HG03439 (cell line): ENCODE results near the gene KPTN.
"Not testable (repeated sequence)": the region's sequence is repeated elsewhere in the genome, so short reads cannot be mapped to it uniquely, and the experiment has no call there.

Experiments
- ATAC-seq: cut with Tn5 transposase; IDR thresholded peaks from one replicate; pipeline ENCODE4 v1.9.1; 2021; ENCODE audit warnings: mild to moderate bottlenecking, moderate library complexity; ENCODE audit not compliant: unreplicated experiment

KPTN gene

GRCh38 chr19:47492571-47493377 lies 8.8 kb upstream of the KPTN start:
- no peak for ATAC-seq

- no peak for ATAC-seq
Observed at GRCh38 chr19:47492137-47492533, 8.1 kb upstream of the KPTN start.

GRCh38 chr19:47491358-47492136 lies 7.5 kb upstream of the KPTN start:
- ATAC-seq: no peak

- ATAC-seq: no peak
Observed at GRCh38 chr19:47490847-47491246, 6.8 kb upstream of the KPTN start.

GRCh38 chr19:47490031-47490430 lies 6.0 kb upstream of the KPTN start:
- ATAC-seq: no peak

- no peak for ATAC-seq
Observed at GRCh38 chr19:47489072-47489914, 5.3 kb upstream of the KPTN start.

- ATAC-seq: no peak
Observed at GRCh38 chr19:47487551-47488515, 3.8 kb upstream of the KPTN start.

GRCh38 chr19:47486900-47487299 lies 2.9 kb upstream of the KPTN start:
- ATAC-seq: no peak

- not testable (repeated sequence) for ATAC-seq
Observed at GRCh38 chr19:47486220-47486619, 2.2 kb upstream of the KPTN start.

GRCh38 chr19:47485210-47485609 lies 1.2 kb upstream of the KPTN start:
- no peak for ATAC-seq

GRCh38 chr19:47483200-47483599 lies 819 bp downstream of the KPTN start:
- ATAC-seq: no peak

GRCh38 chr19:47481460-47482052 lies 2.5 kb downstream of the KPTN start:
- ATAC-seq: no peak

- no peak for ATAC-seq
Observed at GRCh38 chr19:47480658-47481057, 3.4 kb downstream of the KPTN start.

GRCh38 chr19:47479701-47480503 lies 4.1 kb downstream of the KPTN start:
- no peak for ATAC-seq

GRCh38 chr19:47476438-47476972 lies 7.5 kb downstream of the KPTN start:
- ATAC-seq: no peak

- no peak for ATAC-seq
Observed at GRCh38 chr19:47475465-47475864, 8.6 kb downstream of the KPTN start.

GRCh38 chr19:47473336-47473735 lies 10.7 kb downstream of the KPTN start:
- ATAC-seq: no peak

- no peak for ATAC-seq
Observed at GRCh38 chr19:47471733-47472457, 12.1 kb downstream of the KPTN start, which contains the start of gene SLC8A2. TSS of gene SLC8A2 (minus strand) at chr19:47471893. CDS start at chr19:47466403, 5,490 bp downstream.
